GM13976 (cell line): Measurements from ENCODE around the gene ATG9A.

Experiments used
- DNase-seq: peaks from one replicate; pipeline ENCODE4 v3.0.0; 2012; ENCODE audit warnings: low spot score
- CTCF ChIP-seq: IDR thresholded peaks from 2 replicates; pipeline ENCODE4 v1.5.1; 2012; ENCODE audit warnings: borderline replicate concordance, mild to moderate bottlenecking; ENCODE audit not compliant: insufficient read depth; ENCODE audit errors: extremely low read depth, missing control alignments, control extremely low read depth
- in situ Hi-C: fragments of 300-500 bp; cut with MboI; formaldehyde crosslinking; loops from one replicate; pipeline ENCODE4 v1.12.0; 2022; ENCODE audit warnings: low sequenced_read_pairs, mixed read lengths, inconsistent platforms; ENCODE audit not compliant: unreplicated experiment

Gene ATG9A

GRCh38 chr2:219216535-219216915, 12.9 kb downstream of the ATG9A start:
- in situ Hi-C loops: no loop called here
- no peak for DNase-seq
- TF ChIP-seq CTCF: no peak

- in situ Hi-C loops: no loop called here
- TF ChIP-seq CTCF: no peak
- no peak for DNase-seq
These were observed 13.4 kb downstream of the ATG9A start for GRCh38 chr2:219215871-219216534.

GRCh38 chr2:219214786-219215185, 14.7 kb downstream of the ATG9A start:
- no peak for TF ChIP-seq CTCF
- DNase-seq: no peak
- in situ Hi-C loops: no loop called here

- in situ Hi-C loops: no loop called here
- no peak for DNase-seq
- TF ChIP-seq CTCF: no peak
These were observed 15.3 kb downstream of the ATG9A start for GRCh38 chr2:219214141-219214540.

- in situ Hi-C loops: no loop called here
- no peak for DNase-seq
- no peak for TF ChIP-seq CTCF
These were observed 15.9 kb downstream of the ATG9A start for GRCh38 chr2:219213486-219214071.

GRCh38 chr2:219213026-219213415, 16.4 kb downstream of the ATG9A start:
- in situ Hi-C loops: no loop called here
- DNase-seq: no peak
- no peak for TF ChIP-seq CTCF
